Measurements from ENCODE around the gene LTBP1.

GRCh38 chr2:33241581-33241980 lies 294.8 kb downstream of the LTBP1 start:
- TF ChIP-seq EZH2 (IDR thresholded peaks at IDR 0.05; ENCODE audit: borderline replicate concordance), result no peak
- TF ChIP-seq, protein P1, sequence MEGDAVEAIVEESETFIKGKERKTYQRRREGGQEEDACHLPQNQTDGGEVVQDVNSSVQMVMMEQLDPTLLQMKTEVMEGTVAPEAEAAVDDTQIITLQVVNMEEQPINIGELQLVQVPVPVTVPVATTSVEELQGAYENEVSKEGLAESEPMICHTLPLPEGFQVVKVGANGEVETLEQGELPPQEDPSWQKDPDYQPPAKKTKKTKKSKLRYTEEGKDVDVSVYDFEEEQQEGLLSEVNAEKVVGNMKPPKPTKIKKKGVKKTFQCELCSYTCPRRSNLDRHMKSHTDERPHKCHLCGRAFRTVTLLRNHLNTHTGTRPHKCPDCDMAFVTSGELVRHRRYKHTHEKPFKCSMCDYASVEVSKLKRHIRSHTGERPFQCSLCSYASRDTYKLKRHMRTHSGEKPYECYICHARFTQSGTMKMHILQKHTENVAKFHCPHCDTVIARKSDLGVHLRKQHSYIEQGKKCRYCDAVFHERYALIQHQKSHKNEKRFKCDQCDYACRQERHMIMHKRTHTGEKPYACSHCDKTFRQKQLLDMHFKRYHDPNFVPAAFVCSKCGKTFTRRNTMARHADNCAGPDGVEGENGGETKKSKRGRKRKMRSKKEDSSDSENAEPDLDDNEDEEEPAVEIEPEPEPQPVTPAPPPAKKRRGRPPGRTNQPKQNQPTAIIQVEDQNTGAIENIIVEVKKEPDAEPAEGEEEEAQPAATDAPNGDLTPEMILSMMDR (IDR thresholded peaks at IDR 0.05; ENCODE audit: poor library complexity), result no peak
- no peak for TF ChIP-seq EZH2phosphoT487 (IDR thresholded peaks at IDR 0.05; ENCODE audit: low read depth, severe bottlenecking, unreplicated experiment)

Data from hepatocyte (in vitro differentiated cells).